Stimulated activated CD4-positive, alpha-beta T cell treated with anti-CD3 and anti-CD28 coated beads, Interleukin-12 subunit alpha, Interleukin-12 subunit beta, amount 100 ng/mL, for 24 hours (primary cell): ENCODE results near the gene PRDM11.

ENCODE experiments used
- DNase-seq, 2 experiments: peaks; one replicate each; pipeline ENCODE4 v3.0.0-alpha.2; 2020; ENCODE audit warnings: low read depth in 2 of 2

The PRDM11 gene

GRCh38 chr11:45260071-45260470, 113.6 kb downstream of the PRDM11 start:
- no peak for DNase-seq

- DNase-seq, result no peak
Measured at GRCh38 chr11:45262900-45263299, 116.5 kb downstream of the PRDM11 start.

GRCh38 chr11:45263773-45264172, 117.3 kb downstream of the PRDM11 start:
- DNase-seq, result no peak

GRCh38 chr11:45264839-45265515, 118.5 kb downstream of the PRDM11 start:
- no peak for DNase-seq

GRCh38 chr11:45265969-45266675, 119.7 kb downstream of the PRDM11 start:
- DNase-seq, result no peak

GRCh38 chr11:45266676-45267020, 120.2 kb downstream of the PRDM11 start:
- no peak for DNase-seq

GRCh38 chr11:45267052-45267451, 120.6 kb downstream of the PRDM11 start:
- DNase-seq, result peak in 1 of 2 experiments; percentile 21

- DNase-seq, result no peak
Measured at GRCh38 chr11:45267652-45268299, 121.3 kb downstream of the PRDM11 start.

- DNase-seq, result no peak
Measured at GRCh38 chr11:45269678-45270077, 123.2 kb downstream of the PRDM11 start.

- DNase-seq, result no peak
Measured at GRCh38 chr11:45270946-45271716, 124.7 kb downstream of the PRDM11 start.

GRCh38 chr11:45272701-45273100, 126.3 kb downstream of the PRDM11 start:
- no peak for DNase-seq

- no peak for DNase-seq
Measured at GRCh38 chr11:45273509-45273908, 127.1 kb downstream of the PRDM11 start.

- no peak for DNase-seq
Measured at GRCh38 chr11:45274206-45274605, 127.8 kb downstream of the PRDM11 start.

- DNase-seq, result no peak
Measured at GRCh38 chr11:45275828-45276227, 129.4 kb downstream of the PRDM11 start.

GRCh38 chr11:45278714-45279113, 132.3 kb downstream of the PRDM11 start:
- DNase-seq, result no peak

GRCh38 chr11:45279645-45280044, 133.2 kb downstream of the PRDM11 start:
- no peak for DNase-seq

GRCh38 chr11:45280449-45280848, 134.0 kb downstream of the PRDM11 start:
- no peak for DNase-seq

- DNase-seq, result no peak
Measured at GRCh38 chr11:45282081-45282480, 135.6 kb downstream of the PRDM11 start.
